GM12878 (cell line): ENCODE measurements around the gene XPNPEP2.

Experiments
- ESRRA ChIP-seq: IDR thresholded peaks from 2 replicates; pipeline ENCODE4 v1.6.1; 2012; ENCODE audit warnings: mild to moderate bottlenecking, low read length, improper control_type of control experiment
- NR2C2 ChIP-seq: IDR thresholded peaks from 2 replicates; pipeline ENCODE4 v1.6.1; 2011; ENCODE audit warnings: borderline replicate concordance, low read depth; ENCODE audit not compliant: control insufficient read depth, insufficient read length
- SIN3A ChIP-seq: IDR thresholded peaks from 2 replicates; pipeline ENCODE4 v1.6.1; 2012; ENCODE audit warnings: low read depth, low read length, improper control_type of control experiment
- TF ChIP-seq, protein P1 (sequence below): IDR thresholded peaks from 2 replicates; pipeline ENCODE4 v1.6.1; 2012; ENCODE audit warnings: mild to moderate bottlenecking, low read depth, low read length
- TF ChIP-seq, protein P2 (sequence below), 3 experiments: IDR thresholded peaks in 2 of 3; conservative IDR thresholded peaks in 1 of 3; 2 replicates each; pipeline ENCODE4 v1.5.1; 2011; ENCODE audit warnings: low read depth in 3 of 3, low read length in 3 of 3, mild to moderate bottlenecking in 3 of 3, control low read depth in 2 of 3, moderate library complexity in 2 of 3, inconsistent platforms in 1 of 3, mixed read lengths in 1 of 3; ENCODE audit not compliant: control insufficient read depth in 2 of 3, insufficient read depth in 1 of 3; ENCODE audit errors: extremely low read depth in 1 of 3

DNA sequence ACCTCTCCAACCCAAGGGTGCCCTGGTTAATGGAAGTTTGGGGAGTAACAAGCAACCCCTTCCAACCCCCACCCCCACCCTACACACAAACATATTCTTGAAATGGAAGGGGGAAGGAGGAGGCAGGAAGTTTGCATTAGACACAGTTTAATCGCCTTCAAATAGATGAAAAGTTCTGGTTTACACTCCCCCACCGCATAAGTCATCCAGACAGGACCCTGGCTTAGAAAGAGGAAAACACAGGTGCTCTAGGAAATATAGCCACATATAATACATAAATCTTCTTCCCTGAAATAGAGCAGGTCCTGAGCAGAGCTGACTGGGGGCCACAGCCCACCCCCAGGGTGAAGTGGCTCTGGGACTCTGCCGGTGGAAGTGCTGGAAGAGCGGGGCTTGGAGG is 66.0 kb downstream of the XPNPEP2 start:
- TF ChIP-seq, protein P1, sequence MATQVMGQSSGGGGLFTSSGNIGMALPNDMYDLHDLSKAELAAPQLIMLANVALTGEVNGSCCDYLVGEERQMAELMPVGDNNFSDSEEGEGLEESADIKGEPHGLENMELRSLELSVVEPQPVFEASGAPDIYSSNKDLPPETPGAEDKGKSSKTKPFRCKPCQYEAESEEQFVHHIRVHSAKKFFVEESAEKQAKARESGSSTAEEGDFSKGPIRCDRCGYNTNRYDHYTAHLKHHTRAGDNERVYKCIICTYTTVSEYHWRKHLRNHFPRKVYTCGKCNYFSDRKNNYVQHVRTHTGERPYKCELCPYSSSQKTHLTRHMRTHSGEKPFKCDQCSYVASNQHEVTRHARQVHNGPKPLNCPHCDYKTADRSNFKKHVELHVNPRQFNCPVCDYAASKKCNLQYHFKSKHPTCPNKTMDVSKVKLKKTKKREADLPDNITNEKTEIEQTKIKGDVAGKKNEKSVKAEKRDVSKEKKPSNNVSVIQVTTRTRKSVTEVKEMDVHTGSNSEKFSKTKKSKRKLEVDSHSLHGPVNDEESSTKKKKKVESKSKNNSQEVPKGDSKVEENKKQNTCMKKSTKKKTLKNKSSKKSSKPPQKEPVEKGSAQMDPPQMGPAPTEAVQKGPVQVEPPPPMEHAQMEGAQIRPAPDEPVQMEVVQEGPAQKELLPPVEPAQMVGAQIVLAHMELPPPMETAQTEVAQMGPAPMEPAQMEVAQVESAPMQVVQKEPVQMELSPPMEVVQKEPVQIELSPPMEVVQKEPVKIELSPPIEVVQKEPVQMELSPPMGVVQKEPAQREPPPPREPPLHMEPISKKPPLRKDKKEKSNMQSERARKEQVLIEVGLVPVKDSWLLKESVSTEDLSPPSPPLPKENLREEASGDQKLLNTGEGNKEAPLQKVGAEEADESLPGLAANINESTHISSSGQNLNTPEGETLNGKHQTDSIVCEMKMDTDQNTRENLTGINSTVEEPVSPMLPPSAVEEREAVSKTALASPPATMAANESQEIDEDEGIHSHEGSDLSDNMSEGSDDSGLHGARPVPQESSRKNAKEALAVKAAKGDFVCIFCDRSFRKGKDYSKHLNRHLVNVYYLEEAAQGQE: no peak
- TF ChIP-seq, protein P2, sequence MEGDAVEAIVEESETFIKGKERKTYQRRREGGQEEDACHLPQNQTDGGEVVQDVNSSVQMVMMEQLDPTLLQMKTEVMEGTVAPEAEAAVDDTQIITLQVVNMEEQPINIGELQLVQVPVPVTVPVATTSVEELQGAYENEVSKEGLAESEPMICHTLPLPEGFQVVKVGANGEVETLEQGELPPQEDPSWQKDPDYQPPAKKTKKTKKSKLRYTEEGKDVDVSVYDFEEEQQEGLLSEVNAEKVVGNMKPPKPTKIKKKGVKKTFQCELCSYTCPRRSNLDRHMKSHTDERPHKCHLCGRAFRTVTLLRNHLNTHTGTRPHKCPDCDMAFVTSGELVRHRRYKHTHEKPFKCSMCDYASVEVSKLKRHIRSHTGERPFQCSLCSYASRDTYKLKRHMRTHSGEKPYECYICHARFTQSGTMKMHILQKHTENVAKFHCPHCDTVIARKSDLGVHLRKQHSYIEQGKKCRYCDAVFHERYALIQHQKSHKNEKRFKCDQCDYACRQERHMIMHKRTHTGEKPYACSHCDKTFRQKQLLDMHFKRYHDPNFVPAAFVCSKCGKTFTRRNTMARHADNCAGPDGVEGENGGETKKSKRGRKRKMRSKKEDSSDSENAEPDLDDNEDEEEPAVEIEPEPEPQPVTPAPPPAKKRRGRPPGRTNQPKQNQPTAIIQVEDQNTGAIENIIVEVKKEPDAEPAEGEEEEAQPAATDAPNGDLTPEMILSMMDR (IDR thresholded peaks at IDR 0.05 in 2 of 3, conservative IDR thresholded peaks at IDR 0.05 in 1 of 3; ENCODE audit: control insufficient read depth in 2 of 3, extremely low read depth in 1 of 3, insufficient read depth in 1 of 3, low read depth in 3 of 3, low read length in 3 of 3): no peak
- TF ChIP-seq SIN3A (no peak), ESRRA (no peak), NR2C2 (no peak)
